ENCODE data around the gene CYS1. TPM values are rescaled to one million over a fixed set of nuclear protein-coding genes. Genes with fewer than 3 reads are reported as not detected.
A peak's percentile ranks its signal among the peaks of the same experiment; 100 is the strongest.

CYS1 gene
- total and polyA plus RNA-seq, 4 donors = 0.07 to 4.1 (median 1.0) TPM

GRCh38 chr2:10120877-10121574 is 40.8 kb upstream of the CYS1 start:
- 22% methylated on average over 13 of the region's 13 CpGs for WGBS
- peak overlapping the region; percentile 55 to 65 (median 57) for H3K4me3 ChIP-seq (ENCODE audit: low read depth in 1 of 3, low read length in 3 of 3)
- peak overlapping the region; percentile 38 to 53 for H3K9ac ChIP-seq (ENCODE audit: low read depth in 1 of 2, low read length in 2 of 2)
- H3K27ac ChIP-seq (ENCODE audit: low read depth in 1 of 2, low read length in 2 of 2) = peak overlapping the region; percentile 81 to 88
- peaks cover 20 to 35% (median 28%) of the 10 kb centered on the region in 4 donors for H3K4me1 ChIP-seq (ENCODE audit: control insufficient read depth in 4 of 4, insufficient read depth in 4 of 4, low read length in 3 of 4)
- peak; percentile 5 for TF ChIP-seq REST (IDR thresholded peaks at IDR 0.05)
- TF ChIP-seq EGR1 (IDR thresholded peaks at IDR 0.05; ENCODE audit: low read depth in 2 of 2) = no peak
- TF ChIP-seq FOXA1 (IDR thresholded peaks at IDR 0.05) = no peak
- peak; percentile 29 for TF ChIP-seq MAX (IDR thresholded peaks at IDR 0.05)
- TF ChIP-seq HNF4A (conservative IDR thresholded peaks at IDR 0.05) = no peak
- no peak for TF ChIP-seq ZBTB33 (IDR thresholded peaks at IDR 0.05)
- TF ChIP-seq FOXA2 (IDR thresholded peaks at IDR 0.05) = no peak
- peak; percentile 42 for TF ChIP-seq HNF4G (IDR thresholded peaks at IDR 0.05)
- no peak for TF ChIP-seq JUND (IDR thresholded peaks at IDR 0.05)
- TF ChIP-seq NR2F2 (IDR thresholded peaks at IDR 0.05) = no peak
- TF ChIP-seq ATF3 (IDR thresholded peaks at IDR 0.05) = no peak
- no peak for TF ChIP-seq RAD21 (IDR thresholded peaks at IDR 0.05)
- no peak for TF ChIP-seq YY1 (IDR thresholded peaks at IDR 0.05)
- no peak for TF ChIP-seq RXRA (IDR thresholded peaks at IDR 0.05)
- no peak for TF ChIP-seq SP1 (IDR thresholded peaks at IDR 0.05)
- TF ChIP-seq TAF1 (conservative IDR thresholded peaks at IDR 0.05) = no peak
- no peak for TF ChIP-seq CTCF (IDR thresholded peaks at IDR 0.05; ENCODE audit: low read depth, low read length, missing input control)
- TF ChIP-seq GABPA (IDR thresholded peaks at IDR 0.05 in 1 of 2, conservative IDR thresholded peaks at IDR 0.05 in 1 of 2) = no peak
- no peak for DNase-seq (ENCODE audit: low spot score)
- H3K36me3 ChIP-seq (ENCODE audit: control insufficient read depth in 4 of 4, insufficient read depth in 3 of 4, low read depth in 1 of 4, low read length in 3 of 4) = no peaks in the 10 kb centered on the region
- no peaks in the 10 kb centered on the region for H3K27me3 ChIP-seq (ENCODE audit: control insufficient read depth in 4 of 4, insufficient read depth in 4 of 4, low read length in 3 of 4)
- no peaks in the 10 kb centered on the region for H3K9me3 ChIP-seq (ENCODE audit: control insufficient read depth in 4 of 4, low read length in 3 of 4)

All from liver (tissue), 9 donors.